Measurements from ENCODE around the gene LYG1.
"Not testable (repeated sequence)": the region's sequence is repeated elsewhere in the genome, so short reads cannot be mapped to it uniquely, and the experiment has no call there.

LYG1 gene

DNA sequence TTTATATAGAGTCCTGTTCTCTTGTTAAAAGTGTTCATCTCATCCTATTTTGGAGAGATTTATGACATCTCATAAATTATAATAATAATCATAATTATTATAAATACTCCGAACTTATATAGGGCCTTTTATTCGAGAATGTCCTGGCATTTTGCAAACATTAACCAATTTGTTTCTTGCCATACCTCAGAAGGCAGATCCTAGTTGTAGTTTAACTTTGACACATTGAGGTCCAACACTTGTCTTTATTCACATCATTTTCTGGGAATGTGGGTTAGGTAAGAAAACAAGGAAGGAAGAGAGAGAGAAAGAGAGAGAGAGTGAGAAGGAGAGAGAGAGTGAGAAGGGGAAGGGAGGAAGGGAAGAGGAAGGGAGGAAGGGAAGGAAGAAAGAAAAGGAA is at the start of gene LYG1:
Gene LYG1, minus strand, starts transcription at position 101 of the 400 bp plus-strand sequence. CDS start 5,527 bp downstream, outside the sequence.
- DNase-seq, result not testable (repeated sequence)

DNA sequence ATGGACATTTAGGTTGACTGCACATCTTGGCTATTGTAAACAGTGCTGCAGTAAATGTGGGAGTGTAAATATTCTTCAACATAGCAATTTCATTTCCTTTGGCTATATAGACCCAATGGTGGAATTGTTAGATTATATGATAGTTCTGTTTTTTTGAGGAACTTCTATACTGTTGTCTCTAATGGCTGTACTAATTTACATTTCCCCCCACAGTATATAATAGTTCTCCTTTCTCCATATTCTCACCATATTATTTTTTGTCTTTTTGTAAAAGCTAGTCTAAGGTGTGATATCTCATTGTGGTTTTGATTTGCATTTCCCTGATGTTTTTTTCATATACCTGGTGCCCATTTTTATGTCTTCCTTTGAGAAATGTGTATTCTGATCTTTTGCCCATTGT is 49.2 kb upstream of the LYG1 start:
- no peak for DNase-seq

DNA sequence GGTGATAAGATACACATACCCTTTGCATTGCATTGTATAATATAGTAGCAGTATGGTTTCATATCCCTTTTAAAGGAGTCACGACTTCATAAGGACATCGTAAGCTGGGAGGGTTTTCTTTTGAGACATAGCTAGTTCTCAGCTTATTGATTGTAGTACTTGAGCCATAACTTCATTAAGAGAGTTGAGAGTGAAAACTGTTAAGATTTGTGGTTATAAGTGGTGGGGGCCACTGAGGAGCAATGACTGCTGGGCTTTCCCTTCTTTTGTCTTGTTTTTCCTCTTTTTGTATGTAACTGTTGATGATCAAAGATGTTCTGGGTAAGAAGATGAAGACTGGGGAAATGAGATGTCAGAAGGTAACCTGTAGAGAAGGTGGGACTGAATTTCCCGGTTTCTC is 47.2 kb upstream of the LYG1 start:
- no peak for DNase-seq

DNA sequence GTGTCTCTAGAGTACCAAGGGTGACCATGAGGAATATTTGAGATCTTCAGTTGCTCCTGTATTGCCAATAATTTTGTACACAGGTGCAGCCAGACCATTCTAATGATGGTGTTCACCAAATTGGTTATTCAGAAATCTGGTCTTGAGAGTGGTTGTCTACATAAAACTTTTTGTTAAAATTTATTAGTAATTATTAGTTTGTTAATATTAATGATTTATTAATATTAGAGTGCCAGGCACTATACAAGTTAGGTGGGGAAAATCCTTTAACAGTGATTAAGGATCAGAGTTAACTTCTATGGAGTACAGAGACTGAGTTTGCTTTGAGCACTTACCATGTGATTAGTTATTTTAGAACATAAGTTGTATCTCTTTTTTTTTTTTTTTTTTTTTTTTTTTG is 45.2 kb upstream of the LYG1 start:
- no peak for DNase-seq

DNA sequence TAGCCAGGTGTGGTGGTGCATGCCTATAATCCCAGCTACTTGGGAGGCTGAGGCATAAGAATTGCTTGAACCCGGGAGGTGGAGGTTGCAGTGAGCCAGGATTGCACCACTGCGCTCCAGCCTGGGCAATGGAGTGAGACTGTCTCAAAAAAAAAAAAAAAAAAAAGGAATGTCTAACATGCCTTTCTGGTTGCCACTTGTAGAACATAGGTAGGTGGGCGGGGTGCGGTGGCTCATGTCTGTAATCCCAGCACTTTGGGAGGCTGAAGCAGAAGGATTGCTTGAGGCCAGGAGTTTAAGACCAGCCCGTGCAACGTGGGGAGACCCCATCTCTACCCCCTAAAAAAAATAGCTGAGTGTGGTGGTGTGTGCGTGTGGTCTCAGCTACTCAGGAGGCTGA is 44.4 kb upstream of the LYG1 start:
- not testable (repeated sequence) for DNase-seq

DNA sequence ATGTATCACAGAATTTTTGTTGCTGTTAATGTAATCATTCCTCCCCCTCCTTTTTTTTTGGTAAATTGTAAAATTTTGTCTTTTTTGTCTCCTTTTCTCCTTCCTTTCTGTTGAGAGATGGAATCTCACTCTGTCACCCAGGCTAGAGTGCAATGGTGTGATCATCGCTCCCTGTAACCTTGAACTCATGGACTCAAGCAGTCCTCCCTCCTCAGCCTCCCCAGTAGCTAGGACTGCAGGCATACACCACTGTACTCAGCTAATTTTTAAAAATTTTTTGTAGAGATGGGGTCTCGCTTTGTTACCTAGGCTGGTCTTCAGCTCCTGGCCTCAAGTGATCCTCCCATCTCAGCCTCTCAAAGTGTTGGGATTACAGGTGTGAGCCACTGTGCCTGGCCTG is 41.5 kb upstream of the LYG1 start:
- DNase-seq, result no peak

DNA sequence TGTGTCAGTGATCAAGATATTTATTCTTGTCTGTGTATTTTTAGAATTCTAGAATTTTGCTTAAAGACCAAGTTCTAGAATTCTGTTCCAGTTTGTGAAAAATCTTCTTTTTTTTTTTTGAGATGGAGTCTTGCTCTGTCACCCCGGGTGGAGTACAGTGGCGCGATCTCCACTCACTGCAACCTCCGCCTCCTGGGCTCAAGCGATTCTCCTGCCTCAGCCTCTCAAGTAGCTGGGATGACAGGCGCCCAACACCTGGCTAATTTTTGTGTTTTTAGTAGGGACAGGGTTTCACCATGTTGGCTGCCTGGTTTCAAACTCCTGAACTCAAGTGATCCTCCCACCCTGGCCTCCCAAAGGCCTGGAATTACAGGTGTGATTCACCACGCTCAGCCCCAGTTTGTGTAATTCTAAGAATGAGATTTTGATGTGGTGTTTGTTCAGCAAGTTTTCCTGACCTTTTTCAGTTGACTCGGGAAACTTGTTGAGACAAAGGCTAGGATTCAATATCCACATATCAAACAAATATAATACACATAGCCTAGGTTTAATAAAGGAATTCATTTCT is 39.8 kb upstream of the LYG1 start:
- DNase-seq, result no peak

DNA sequence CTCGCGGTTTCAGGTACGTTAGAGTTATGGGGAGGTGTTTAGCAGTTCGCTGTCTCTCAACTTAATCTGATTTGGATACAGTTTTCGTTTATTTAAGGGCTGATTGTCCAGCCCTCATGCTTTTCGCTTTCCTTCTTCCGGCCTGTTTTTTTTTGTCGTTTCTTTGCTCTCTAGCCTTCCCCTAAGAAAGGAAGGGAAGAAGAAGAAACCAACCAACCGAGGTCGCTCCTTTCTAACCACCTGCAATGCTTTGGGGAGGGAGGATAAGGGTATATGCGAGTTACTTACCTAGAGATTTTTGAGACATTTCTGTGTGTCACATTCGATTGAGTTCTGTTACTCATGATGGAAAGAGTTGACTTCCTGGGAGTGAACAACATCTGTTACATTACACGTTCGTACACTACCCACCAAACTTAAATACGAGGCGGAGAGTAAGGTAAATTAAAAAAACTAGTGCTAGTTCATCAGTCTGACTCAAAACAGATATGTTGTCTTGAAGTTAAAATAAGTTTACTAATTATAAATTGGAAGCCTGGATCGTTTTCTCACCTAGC is 37.1 kb upstream of the LYG1 start:
- no peak for DNase-seq

DNA sequence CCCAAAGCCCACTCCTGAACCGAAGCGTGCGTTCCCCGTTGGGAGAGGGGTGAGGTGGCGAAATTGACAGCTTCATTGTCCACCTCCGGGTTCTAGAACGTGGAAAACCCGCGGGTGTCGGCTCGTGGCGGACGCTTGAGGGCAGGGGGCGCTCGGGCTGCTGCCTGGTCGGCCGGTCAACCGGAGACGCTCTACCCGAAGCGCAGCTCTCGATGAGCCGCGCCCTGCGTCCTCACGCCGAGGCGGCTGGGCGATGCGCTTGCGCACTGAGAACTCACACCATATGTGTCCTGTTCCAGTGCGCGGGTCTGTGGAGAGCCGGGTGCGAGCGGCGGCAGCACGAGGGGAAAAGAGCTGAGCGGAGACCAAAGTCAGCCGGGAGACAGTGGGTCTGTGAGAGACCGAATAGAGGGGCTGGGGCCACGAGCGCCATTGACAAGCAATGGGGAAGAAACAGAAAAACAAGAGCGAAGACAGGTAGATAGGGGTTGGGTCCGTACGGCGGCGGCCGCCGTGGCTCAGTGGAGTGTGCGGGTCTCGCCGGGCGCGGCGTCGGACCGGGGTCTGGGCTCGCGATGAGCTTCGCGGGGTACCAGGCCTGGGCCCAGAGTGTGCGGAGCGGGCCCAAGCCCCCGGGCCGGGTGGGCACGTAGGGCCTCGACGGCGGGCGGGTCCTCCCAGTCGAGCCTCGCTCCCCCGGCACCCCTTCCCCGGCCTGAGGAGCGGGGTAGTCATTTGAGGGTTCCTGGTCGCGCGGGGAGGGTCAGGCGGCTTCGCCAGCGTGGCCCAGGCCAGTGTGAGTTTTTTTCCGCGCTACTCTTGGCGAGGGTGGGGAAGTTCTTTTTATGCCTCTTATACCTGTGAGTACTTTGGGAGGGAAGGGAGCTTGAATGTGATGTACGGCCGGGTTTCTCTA is 36.4 kb upstream of the LYG1 start, which contains the start of gene EIF5B:
Gene EIF5B, plus strand, starts transcription at position 277 of the 916 bp plus-strand sequence. Its CDS starts 166 bp downstream, at position 443.
- DNase-seq, result peak; percentile 91

DNA sequence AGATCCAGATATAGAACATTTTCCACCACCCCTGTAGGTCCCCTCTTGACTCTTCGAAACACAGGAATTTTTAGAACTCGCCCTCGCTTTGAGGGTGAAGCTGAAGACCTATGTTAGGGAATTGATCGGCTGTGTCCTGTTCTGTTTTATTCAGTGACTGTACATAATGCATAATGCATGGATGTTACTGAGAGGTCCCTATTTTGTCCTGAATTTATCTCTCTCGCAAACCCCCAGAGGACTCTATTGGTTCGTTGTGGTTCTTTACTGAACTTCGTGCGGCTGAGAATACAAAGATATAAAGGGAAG is 35.8 kb upstream of the LYG1 start:
- no peak for DNase-seq

DNA sequence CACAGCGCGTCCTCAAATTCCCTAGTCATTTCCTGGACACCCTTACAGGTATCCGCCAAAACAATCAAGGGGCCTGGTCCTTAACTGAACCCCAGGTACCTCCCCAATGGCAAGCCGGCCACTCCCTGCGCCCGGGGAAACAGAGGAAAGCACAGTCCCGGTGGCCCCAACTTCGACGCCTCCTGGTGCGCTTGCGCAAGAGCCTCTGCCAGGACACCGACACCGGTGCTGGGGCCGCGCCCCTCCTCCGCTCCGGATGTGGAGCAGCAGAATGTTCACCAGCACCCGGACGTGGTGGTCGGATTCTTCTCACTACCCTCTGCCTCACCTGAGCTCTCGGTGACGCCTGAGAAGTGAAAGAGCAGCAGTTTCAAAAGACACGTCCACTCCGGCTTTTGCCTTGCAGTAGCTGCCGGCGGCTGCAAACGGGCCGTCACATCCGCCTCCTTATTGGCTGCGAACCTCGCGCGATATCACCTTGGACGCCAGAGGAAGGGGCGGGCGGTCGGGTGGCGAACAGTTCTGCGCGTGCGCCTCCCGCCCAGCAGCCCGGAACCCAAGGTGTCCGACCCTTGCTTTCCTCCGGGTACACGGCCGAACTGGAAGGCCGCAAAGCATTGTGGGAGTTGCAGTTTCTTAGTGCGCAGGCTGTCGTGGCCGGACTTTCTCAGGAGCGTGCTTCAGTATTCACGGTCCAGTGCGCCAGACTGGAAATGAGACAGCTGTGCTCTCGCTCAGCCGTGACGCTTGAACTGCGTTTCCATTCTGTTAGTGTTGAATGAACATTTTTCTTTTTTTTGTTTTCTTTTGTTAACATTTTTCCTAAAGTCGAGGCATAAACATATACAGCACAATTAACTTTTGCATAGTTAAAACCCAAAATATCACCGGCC is 35.2 kb upstream of the LYG1 start, which contains the start of gene TXNDC9:
Gene TXNDC9, minus strand, starts transcription at position 423 of the 893 bp plus-strand sequence. CDS start 3,123 bp downstream, outside the sequence.
- peak; percentile 98 for DNase-seq

DNA sequence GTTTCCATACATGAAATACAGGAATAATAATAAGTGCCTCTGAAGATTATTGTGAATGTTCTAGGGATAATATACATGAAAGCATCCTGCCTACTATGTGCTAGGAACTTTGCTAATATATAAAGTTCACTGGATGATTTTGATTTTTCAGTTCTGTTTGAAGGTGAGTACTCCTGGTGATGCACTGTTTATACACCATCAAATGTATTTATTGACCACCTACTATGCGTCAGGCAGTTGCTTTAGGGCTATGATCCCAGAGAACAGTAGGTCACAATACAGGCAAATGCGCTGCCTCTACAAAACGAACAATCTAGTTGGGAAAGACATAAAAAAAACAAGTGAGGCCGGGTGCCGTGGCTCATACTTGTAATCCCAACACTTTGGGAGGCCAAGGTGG is 24.4 kb upstream of the LYG1 start:
- DNase-seq, result no peak

DNA sequence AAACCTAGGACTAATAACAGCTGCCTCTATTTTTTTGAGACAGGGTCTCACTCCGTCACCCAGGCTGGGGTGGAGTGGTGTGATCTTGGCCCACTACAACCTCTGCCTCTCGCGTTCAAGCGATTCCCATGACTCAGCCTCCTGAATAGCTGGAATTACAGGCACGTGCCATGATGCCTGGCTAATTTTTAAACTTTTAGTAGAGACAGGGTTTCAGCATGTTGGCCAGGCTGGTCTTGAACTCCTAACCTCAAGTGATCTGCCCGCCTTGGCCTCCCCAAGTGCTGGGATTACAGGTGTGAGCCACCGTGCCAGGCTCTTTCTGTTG is 16.8 kb upstream of the LYG1 start:
- not testable (repeated sequence) for DNase-seq

DNA sequence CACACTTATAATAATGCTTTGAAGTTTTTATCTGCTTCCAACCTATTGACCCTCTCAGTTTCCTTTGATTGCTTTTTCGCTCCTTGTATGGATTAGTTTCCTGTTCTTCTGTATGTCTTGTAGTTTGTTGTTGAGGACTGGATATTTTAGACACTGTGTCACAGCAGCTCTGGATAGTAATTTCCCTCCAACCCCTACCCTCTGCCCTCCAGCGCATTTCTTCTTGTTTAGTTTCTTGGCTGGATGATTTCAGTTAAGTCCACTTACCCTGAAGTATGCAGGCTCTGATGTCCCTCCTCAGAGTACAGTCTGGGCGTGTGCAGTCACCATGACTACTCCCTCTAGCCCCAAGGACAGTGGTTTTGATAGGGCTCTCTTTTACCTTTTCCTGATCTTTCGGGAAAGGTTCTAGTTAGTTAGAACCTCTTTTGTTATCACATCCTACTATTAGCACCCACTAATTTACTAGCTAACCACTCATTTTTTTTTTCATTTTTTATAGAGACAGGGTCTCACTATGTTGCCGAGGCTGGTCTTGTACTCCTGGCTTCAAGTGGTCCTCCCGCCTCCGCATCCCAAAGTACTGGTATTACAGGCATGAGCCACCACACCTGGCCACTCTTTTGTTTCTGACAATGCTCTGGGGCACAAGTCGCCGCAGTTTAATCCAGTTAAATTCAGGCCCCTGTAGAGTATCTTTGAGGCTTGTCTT is 16.3 kb upstream of the LYG1 start:
- DNase-seq, result no peak

DNA sequence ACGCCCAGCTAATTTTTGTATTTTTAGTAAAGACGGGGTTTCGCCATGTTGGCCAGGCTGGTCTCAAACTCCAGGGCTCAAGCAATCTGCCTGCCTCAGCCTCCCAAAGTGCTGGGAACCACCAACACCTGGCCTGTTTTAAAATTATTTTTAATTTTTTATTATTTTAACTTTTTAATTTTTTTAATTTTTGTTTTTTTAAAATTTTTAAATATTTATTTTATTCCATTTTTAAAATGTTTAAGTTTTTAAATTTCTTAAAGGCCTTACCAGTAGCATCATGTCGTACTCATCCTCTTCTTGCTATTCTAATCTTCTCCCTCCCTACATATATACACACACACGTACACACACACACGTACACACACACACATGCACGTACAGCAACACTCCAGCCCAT is 1.4 kb downstream of the LYG1 start:
- no peak for DNase-seq

DNA sequence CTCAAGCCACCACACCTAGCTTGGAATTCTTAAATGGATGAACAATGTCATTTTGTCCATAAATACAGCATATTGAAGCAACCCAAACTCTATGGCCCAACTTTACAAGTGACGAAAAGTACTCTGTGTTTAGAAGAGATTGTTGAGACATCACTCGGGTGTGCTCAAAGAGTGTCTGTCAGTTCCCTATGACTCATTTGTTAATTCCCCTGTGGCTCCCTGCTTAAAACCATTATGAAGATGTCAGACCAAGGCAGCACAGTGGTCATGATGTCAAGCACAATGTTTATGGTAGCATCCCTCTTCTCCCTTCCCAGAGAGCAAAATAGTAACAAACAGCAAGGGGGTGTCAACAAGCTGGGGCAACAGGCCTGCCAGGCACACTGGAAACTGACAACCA is 3.0 kb downstream of the LYG1 start:
- no peak for DNase-seq

DNA sequence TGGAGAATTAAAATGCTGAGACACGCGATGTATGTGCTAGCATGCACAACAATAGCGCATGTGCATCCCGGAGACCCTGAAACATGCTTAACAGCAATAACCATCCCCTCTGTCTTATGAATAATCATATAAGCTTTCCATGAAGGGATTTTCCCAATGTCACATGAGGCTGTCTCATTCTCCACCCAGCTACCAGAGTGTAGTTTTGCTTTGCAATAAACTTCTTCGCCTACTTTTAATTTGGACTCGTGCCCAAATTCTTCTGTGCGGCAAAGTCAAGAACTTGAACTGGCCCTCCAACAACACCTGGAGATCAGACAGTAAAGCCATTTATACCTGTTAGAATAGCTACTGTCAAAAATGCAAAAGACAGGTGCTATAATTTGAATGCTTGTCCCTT is 15.5 kb downstream of the LYG1 start:
- no peak for DNase-seq

DNA sequence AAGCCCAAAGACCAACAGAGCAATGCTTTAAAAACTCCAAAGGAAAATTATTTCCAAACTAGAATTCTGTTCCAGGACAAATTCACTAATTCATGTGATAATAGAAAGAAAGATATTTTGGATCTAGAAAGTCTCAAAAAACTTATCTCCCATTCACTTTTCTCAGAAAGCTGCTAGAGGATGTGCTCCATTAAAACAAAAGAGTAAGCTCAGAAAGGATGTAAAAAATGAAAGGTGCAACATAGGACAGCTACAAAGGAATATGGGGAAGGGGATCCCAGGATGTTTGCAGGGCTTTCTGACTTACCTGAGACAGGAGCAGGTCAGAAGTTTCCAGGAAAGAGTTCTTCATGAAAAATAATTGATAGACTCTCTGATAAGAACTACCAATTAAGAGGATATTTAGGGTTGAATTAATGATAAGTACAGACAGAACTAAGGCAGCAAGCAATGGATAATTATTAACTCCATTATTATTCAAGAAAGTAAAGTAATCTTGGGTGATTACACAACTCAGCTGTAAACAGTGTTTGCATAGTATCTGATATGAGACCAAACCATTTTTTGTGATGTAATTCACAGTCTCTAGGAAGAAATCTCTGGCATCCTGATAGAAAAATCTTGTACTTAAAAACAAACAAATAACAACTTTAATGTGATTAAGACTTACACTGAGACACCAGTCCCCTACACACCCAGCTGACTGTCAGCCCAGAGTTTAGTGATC is 20.9 kb downstream of the LYG1 start:
- DNase-seq, result no peak

DNA sequence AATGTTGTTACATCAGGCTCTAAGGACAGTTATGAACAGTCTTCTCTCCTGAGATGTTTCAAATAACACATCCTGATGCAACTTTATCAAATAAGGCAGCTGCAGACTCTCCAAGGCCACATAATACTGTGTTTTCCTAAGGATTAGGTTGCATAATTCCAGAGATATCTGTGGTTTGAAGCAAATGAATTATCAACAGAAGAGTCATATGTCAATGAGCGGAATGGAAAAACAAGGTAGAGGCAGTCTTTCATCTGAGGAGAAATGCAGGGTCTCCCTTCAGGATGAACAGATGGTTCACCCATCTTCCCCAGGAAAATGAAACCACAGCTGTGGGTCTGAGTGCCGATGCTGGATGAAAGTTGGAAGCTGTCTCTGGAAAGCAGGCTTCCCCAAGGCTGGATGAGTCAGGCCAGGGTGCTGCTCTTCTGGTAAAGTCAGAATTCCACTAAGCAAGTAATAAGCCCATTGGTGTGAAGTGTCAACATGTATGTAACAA is 22.2 kb downstream of the LYG1 start:
- DNase-seq, result no peak

DNA sequence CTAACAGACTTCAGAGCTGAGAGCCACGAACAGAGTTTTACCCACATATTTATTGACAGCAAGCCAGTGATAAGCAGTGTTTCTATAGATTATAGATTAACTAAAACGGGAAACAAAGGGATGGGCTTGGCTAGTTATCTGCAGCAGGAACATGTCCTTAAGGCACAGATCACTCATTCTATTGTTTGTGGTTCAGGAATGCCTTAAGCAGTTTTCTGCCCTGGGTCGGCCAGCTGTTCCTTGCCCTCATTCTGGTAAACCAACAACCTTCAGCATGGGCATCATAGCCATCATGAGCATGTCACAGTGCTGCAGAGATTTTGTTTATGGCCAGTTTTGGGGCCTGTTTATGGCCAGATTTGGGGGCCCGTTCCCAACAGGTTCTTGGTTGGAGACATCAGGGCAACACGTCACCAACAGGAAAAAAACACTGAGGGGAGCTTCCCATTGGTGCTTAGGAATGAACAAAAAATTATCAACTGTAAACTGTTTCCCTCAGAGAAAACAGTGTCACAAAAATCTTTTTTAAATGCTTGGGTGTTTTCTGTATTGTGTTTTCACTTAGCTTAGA is 22.7 kb downstream of the LYG1 start:
- DNase-seq, result not testable (repeated sequence)

DNA sequence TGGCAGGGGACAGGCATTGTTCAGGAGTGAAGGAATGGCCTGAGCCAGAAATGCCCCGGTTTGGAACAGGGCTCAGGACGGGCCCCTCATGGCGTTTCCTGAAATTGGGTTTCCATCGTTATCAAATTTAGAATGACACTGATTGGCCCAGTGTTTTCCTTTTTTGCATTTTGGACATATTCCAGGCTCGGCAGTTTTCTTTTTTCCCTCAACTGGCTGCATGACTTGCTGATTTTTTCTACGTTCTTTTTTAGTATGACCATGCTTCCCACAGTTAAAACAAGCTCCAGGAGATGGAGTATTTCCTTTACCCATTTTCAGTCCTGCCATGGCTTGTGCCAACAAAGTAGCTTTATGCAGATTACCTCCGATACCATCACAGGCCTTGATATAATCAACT is 25.1 kb downstream of the LYG1 start:
- no peak for DNase-seq

Measured in NCI-H1105 (cell line).